NK-92 (cell line): ENCODE data around the gene NFIC.
"Not testable (repeated sequence)": the region's sequence is repeated elsewhere in the genome, so short reads cannot be mapped to it uniquely, and the experiment has no call there.

Experiments
- DNase-seq: peaks from one replicate; lab custom pipeline; 2025; ENCODE audit not compliant: unreplicated experiment; lab: John Stamatoyannopoulos, UW

Gene NFIC

GRCh38 chr19:3506384-3507340, 140.3 kb downstream of the NFIC start:
- DNase-seq = no peak

- no peak for DNase-seq
Observed at GRCh38 chr19:3507371-3508120, 141.2 kb downstream of the NFIC start.

GRCh38 chr19:3508121-3508661, 141.8 kb downstream of the NFIC start:
- not testable (repeated sequence) for DNase-seq

GRCh38 chr19:3508771-3509535, 142.6 kb downstream of the NFIC start:
- no peak for DNase-seq

GRCh38 chr19:3509566-3509989, 143.2 kb downstream of the NFIC start:
- DNase-seq = no peak

GRCh38 chr19:3510727-3511126, 144.3 kb downstream of the NFIC start:
- DNase-seq = no peak

GRCh38 chr19:3511506-3512251, 145.3 kb downstream of the NFIC start:
- no peak for DNase-seq

- DNase-seq = no peak
Observed at GRCh38 chr19:3512562-3513228, 146.3 kb downstream of the NFIC start.

- DNase-seq = no peak
Observed at GRCh38 chr19:3513229-3514140, 147.1 kb downstream of the NFIC start.

GRCh38 chr19:3514930-3515329, 148.5 kb downstream of the NFIC start:
- no peak for DNase-seq

- DNase-seq = no peak
Observed at GRCh38 chr19:3515891-3516422, 149.6 kb downstream of the NFIC start.

- no peak for DNase-seq
Observed at GRCh38 chr19:3516675-3517207, 150.4 kb downstream of the NFIC start.

GRCh38 chr19:3517638-3518037, 151.3 kb downstream of the NFIC start:
- DNase-seq = no peak

- DNase-seq = no peak
Observed at GRCh38 chr19:3518255-3518654, 151.9 kb downstream of the NFIC start.

- DNase-seq = no peak
Observed at GRCh38 chr19:3518659-3519058, 152.3 kb downstream of the NFIC start.
